Measurements from ENCODE around the gene SRPRB. TPM values are rescaled to one million over a fixed set of nuclear protein-coding genes. Genes with fewer than 3 reads are reported as not detected.

The SRPRB gene
- total RNA-seq, 1 experiment from 2014 or later = 54.8 TPM

DNA sequence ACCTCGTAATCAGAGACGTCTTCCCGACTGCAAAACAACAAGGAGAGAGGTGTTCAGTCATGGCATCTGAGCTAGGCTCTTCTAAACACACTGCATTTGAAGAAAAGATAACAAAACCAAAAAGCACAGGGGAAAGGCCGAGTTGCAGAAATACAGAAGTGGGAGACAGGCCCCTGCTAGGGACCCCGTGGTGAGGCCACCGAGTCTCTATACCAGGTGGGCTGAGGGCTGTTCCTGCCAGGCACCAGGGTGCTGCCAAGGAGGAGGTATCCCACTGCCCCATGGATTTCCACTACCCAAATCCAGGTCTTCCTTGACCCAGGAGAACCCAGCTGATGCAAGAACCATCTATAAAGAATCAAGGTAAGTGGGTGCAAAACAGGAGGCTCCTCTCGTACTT is 59.0 kb downstream of the SRPRB start:
- no peaks in the 10 kb centered on the region for H3K9me3 Mint-ChIP-seq
- no peak overlapping the region for H4K91ac ChIP-seq (ENCODE audit: insufficient read length, low read depth, low read length)
- no peak overlapping the region for H2BK20ac ChIP-seq (ENCODE audit: low read depth, low read length, poor library complexity, severe bottlenecking)
- H3K9ac ChIP-seq (ENCODE audit: extremely low read depth, insufficient read length, low read length) = no peak overlapping the region
- H3K23me2 ChIP-seq (ENCODE audit: insufficient read length, low read depth, low read length, poor library complexity, severe bottlenecking) = no peaks in the 10 kb centered on the region
- H2AK5ac ChIP-seq (ENCODE audit: insufficient read length, low read length) = no peak overlapping the region
- no peaks in the 10 kb centered on the region for H3K4me1 ChIP-seq (ENCODE audit: insufficient read depth, low read length)
- no peaks in the 10 kb centered on the region for H3K27me3 Mint-ChIP-seq (ENCODE audit: low read depth)
- H3K18ac ChIP-seq (ENCODE audit: insufficient read length, low read depth, low read length) = no peak overlapping the region
- H3K14ac ChIP-seq (ENCODE audit: insufficient read depth, low read length) = no peak overlapping the region
- H4K8ac ChIP-seq (replicated peaks; ENCODE audit: insufficient read length, low read depth, low read length) = no peak overlapping the region
- no CpG with 5 or more reads among the region's 7 CpGs for whole genome bisulfite sequencing (ENCODE audit: extremely low coverage, insufficient read length, low lambda C conversion rate)
- H3K36me3 Mint-ChIP-seq (ENCODE audit: insufficient read depth in 1 of 3, low read depth in 3 of 3) = no peaks in the 10 kb centered on the region; a peak in 1 of 7 replicates
- no peaks in the 10 kb centered on the region for H3K27me3 ChIP-seq (ENCODE audit: insufficient read depth, low read length)
- no peak for DNase-seq
- H3K79me1 ChIP-seq (ENCODE audit: insufficient read depth, low read depth, low read length, poor library complexity, severe bottlenecking) = no peaks in the 10 kb centered on the region
- H3K4me2 ChIP-seq (ENCODE audit: insufficient read depth, insufficient read length, low read length) = no peak overlapping the region
- TF ChIP-seq, protein P1, sequence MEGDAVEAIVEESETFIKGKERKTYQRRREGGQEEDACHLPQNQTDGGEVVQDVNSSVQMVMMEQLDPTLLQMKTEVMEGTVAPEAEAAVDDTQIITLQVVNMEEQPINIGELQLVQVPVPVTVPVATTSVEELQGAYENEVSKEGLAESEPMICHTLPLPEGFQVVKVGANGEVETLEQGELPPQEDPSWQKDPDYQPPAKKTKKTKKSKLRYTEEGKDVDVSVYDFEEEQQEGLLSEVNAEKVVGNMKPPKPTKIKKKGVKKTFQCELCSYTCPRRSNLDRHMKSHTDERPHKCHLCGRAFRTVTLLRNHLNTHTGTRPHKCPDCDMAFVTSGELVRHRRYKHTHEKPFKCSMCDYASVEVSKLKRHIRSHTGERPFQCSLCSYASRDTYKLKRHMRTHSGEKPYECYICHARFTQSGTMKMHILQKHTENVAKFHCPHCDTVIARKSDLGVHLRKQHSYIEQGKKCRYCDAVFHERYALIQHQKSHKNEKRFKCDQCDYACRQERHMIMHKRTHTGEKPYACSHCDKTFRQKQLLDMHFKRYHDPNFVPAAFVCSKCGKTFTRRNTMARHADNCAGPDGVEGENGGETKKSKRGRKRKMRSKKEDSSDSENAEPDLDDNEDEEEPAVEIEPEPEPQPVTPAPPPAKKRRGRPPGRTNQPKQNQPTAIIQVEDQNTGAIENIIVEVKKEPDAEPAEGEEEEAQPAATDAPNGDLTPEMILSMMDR (conservative IDR thresholded peaks at IDR 0.05) = no peak
- H3K23ac ChIP-seq (ENCODE audit: insufficient read length, low read depth, low read length) = no peak overlapping the region
- no peak overlapping the region for H2BK120ac ChIP-seq (ENCODE audit: low read depth, low read length, poor library complexity, severe bottlenecking)
- H3K27ac Mint-ChIP-seq = no peak overlapping the region
- H2BK5ac ChIP-seq (ENCODE audit: insufficient read length, low read length) = no peak overlapping the region
- no peak overlapping the region for H2AFZ ChIP-seq (ENCODE audit: low read length)
- H4K20me1 ChIP-seq (ENCODE audit: control insufficient read depth, insufficient read depth, insufficient read length) = no peaks in the 10 kb centered on the region
- no peak overlapping the region for H2BK15ac ChIP-seq (ENCODE audit: low read depth, low read length)
- H3K4ac ChIP-seq (ENCODE audit: low read depth, low read length) = no peak overlapping the region
- H3K79me2 ChIP-seq (ENCODE audit: insufficient read depth, low read length) = no peaks in the 10 kb centered on the region
- no peak overlapping the region for H3K4me3 Mint-ChIP-seq
- H4K5ac ChIP-seq (ENCODE audit: insufficient read length, low read depth, low read length) = no peak overlapping the region
- H3K4me1 Mint-ChIP-seq = peaks cover 22 to 24% of the 10 kb centered on the region in 2 experiments
- H2BK12ac ChIP-seq (ENCODE audit: insufficient read length, low read depth, low read length) = no peak overlapping the region
- H3K56ac ChIP-seq (ENCODE audit: insufficient read length, low read depth, low read length) = no peak overlapping the region
- no peak overlapping the region for H3T11ph ChIP-seq (ENCODE audit: low read length)
- no peak overlapping the region for H3K27ac ChIP-seq (ENCODE audit: insufficient read length, low read depth, low read length)
- H3K9me3 ChIP-seq (ENCODE audit: control insufficient read depth, low read depth, low read length) = no peaks in the 10 kb centered on the region
